ENCODE measurements around the gene DIS3L2. TPM values are rescaled to one million over a fixed set of nuclear protein-coding genes. Genes with fewer than 3 reads are reported as not detected.

DIS3L2 gene
- total and polyA plus RNA-seq, 2 experiments from 2014 or later, result 15.2 to 25.3 TPM

GRCh38 chr2:231957913-231958763 lies 3.4 kb upstream of the DIS3L2 start:
- DNase-seq (ENCODE audit: low spot score), result no peak
- Histone ChIP-seq H3K27ac (ENCODE audit: low read depth) (no peak overlapping the region), H3F3A (replicated peaks; ENCODE audit: low read depth) (peaks cover 4% of the 10 kb centered on the region; the same call in 1 of the 2 replicates), H4K20me1 (replicated peaks; ENCODE audit: insufficient read depth) (no peaks in the 10 kb centered on the region), H3K4me3 (no peak overlapping the region), H3K36me3 (ENCODE audit: insufficient read depth) (no peaks in the 10 kb centered on the region), H3K9me2 (ENCODE audit: insufficient read depth) (peaks cover 6% of the 10 kb centered on the region), H3K4me1 (ENCODE audit: insufficient read depth) (0 out of 2 replicates have a peak, but pooled peaks cover 3% of the 10 kb centered on the region), H3K27me3 (ENCODE audit: insufficient read depth) (no peaks in the 10 kb centered on the region), H3K4me2 (no peak overlapping the region), H2AFZ (no peak overlapping the region), H3K79me2 (replicated peaks; ENCODE audit: insufficient read depth) (peaks cover 6% of the 10 kb centered on the region)
- Mint-ChIP-seq H3K9me3 (peaks cover 5% of the 10 kb centered on the region; the same call in 2 of the 3 replicates), H3K4me1 (peaks cover 5% of the 10 kb centered on the region; the same call in 2 of the 3 replicates), H3K4me3 (no peak overlapping the region), H3K36me3 (ENCODE audit: low read depth) (peaks cover 2% of the 10 kb centered on the region; the same call in 2 of the 3 replicates), H3K27ac (no peak overlapping the region), H3K27me3 (ENCODE audit: insufficient read depth, low read depth, poor library complexity) (peaks cover 10% of the 10 kb centered on the region)
- TF ChIP-seq POLR2AphosphoS5 (IDR thresholded peaks at IDR 0.05; ENCODE audit: low read depth) (no peak), CTCF (conservative IDR thresholded peaks at IDR 0.05; ENCODE audit: low read depth in 2 of 2) (no peak), ZNF331 (CRISPR knock-in tag; IDR thresholded peaks at IDR 0.05; ENCODE audit: low read depth) (no peak), STAT1 (IDR thresholded peaks at IDR 0.05; ENCODE audit: unreplicated experiment) (no peak), EZH2 (IDR thresholded peaks at IDR 0.05; ENCODE audit: low read depth, unreplicated experiment) (no peak), ZNF114 (CRISPR knock-in tag; IDR thresholded peaks at IDR 0.05) (no peak)
- ATAC-seq, result no peak

GRCh38 chr2:231960810-231961348 lies 634 bp upstream of the DIS3L2 start:
- peak overlapping the region; percentile 100 for H2AFZ ChIP-seq
- H3K27me3 ChIP-seq (ENCODE audit: insufficient read depth), result no peaks in the 10 kb centered on the region
- H3K27ac Mint-ChIP-seq, result peak overlapping the region; percentile 56
- peaks cover 2% of the 10 kb centered on the region; the same call in 2 of the 3 replicates for H3K36me3 Mint-ChIP-seq (ENCODE audit: low read depth)
- H3K4me2 ChIP-seq, result peak overlapping the region; percentile 96
- H3K4me3 Mint-ChIP-seq, result peak overlapping the region; percentile 80
- peaks cover 6% of the 10 kb centered on the region for H3K9me2 ChIP-seq (ENCODE audit: insufficient read depth)
- peaks cover 5% of the 10 kb centered on the region; the same call in 2 of the 3 replicates for H3K9me3 Mint-ChIP-seq
- peaks cover 4% of the 10 kb centered on the region; the same call in 1 of the 2 replicates for H3F3A ChIP-seq (replicated peaks; ENCODE audit: low read depth)
- H3K4me1 Mint-ChIP-seq, result peaks cover 5% of the 10 kb centered on the region; the same call in 2 of the 3 replicates
- peaks cover 26% of the 10 kb centered on the region for H3K79me2 ChIP-seq (replicated peaks; ENCODE audit: insufficient read depth)
- 0 out of 2 replicates have a peak, but pooled peaks cover 3% of the 10 kb centered on the region for H3K4me1 ChIP-seq (ENCODE audit: insufficient read depth)
- peak; percentile 15 for ATAC-seq
- peak overlapping the region; percentile 26 for H3K27ac ChIP-seq (ENCODE audit: low read depth)
- H3K36me3 ChIP-seq (ENCODE audit: insufficient read depth), result no peaks in the 10 kb centered on the region
- DNase-seq (ENCODE audit: low spot score), result no peak
- H3K27me3 Mint-ChIP-seq (ENCODE audit: insufficient read depth, low read depth, poor library complexity), result peaks cover 5% of the 10 kb centered on the region
- no peaks in the 10 kb centered on the region for H4K20me1 ChIP-seq (replicated peaks; ENCODE audit: insufficient read depth)
- peak overlapping the region; percentile 97 for H3K4me3 ChIP-seq
- TF ChIP-seq EZH2 (IDR thresholded peaks at IDR 0.05; ENCODE audit: low read depth, unreplicated experiment), result no peak
- no peak for TF ChIP-seq ZNF331 (CRISPR knock-in tag; IDR thresholded peaks at IDR 0.05; ENCODE audit: low read depth)
- no peak for TF ChIP-seq ZNF462 (CRISPR knock-in tag; IDR thresholded peaks at IDR 0.05)
- no peak for TF ChIP-seq POLR2AphosphoS5 (IDR thresholded peaks at IDR 0.05; ENCODE audit: low read depth)
- TF ChIP-seq EZH2phosphoT487 (IDR thresholded peaks at IDR 0.05; ENCODE audit: unreplicated experiment), result no peak
- no peak for TF ChIP-seq ZNF114 (CRISPR knock-in tag; IDR thresholded peaks at IDR 0.05)
- TF ChIP-seq NANOG (IDR thresholded peaks at IDR 0.05; ENCODE audit: borderline replicate concordance), result no peak
